OCI-LY7 (cell line): ENCODE data around the gene DNAJC1. TPM values are rescaled to one million over a fixed set of nuclear protein-coding genes. Genes with fewer than 3 reads are reported as not detected.

Source experiments
- BruUV-seq: library from RNA; stranded (reverse); fragments of 400-500 nt; replicated peaks from 2 replicates; lab custom pipeline; 2021; lab: Mats Ljungman, UMichigan
- CTCF ChIA-PET: fragments of 300-600 bp; sonication (Branson Sonifier 250); formaldehyde crosslinking; loops from one replicate; lab custom pipeline; 2022; ENCODE audit warnings: antibody characterized with exemption; ENCODE audit not compliant: unreplicated experiment; lab: Charles Lee
- POLR2A ChIA-PET: fragments of 300-600 bp; sonication (Branson Sonifier 250); formaldehyde crosslinking; loops from one replicate; lab custom pipeline; 2022; ENCODE audit warnings: antibody characterized with exemption; lab: Charles Lee
- DNase-seq: peaks from one replicate; pipeline ENCODE4 v3.0.0-alpha.2; 2015; ENCODE audit warnings: low spot score
- H2AFZ ChIP-seq: fragments of 200-600 bp; sonication (generic), shearing (Covaris generic); 2 replicates; pipeline ENCODE4 v1.6.1; 2014; ENCODE audit warnings: mild to moderate bottlenecking, antibody characterized with exemption, low read length, moderate library complexity
- H3K27ac ChIP-seq: fragments of 200-600 bp; sonication (generic); 2 replicates; pipeline ENCODE4 v1.5.1; 2014; ENCODE audit warnings: mixed run types, low read depth, mild to moderate bottlenecking, moderate library complexity, low read length, inconsistent platforms; ENCODE audit not compliant: poor library complexity, severe bottlenecking
- H3K36me3 ChIP-seq: fragments of 200-600 bp; sonication (generic); 2 replicates; pipeline ENCODE4 v1.6.1; 2014; ENCODE audit warnings: mild to moderate bottlenecking, antibody characterized with exemption, low read length, moderate library complexity, mixed read lengths; ENCODE audit not compliant: insufficient read depth
- H3K4me1 ChIP-seq: fragments of 200-600 bp; sonication (generic); 2 replicates; pipeline ENCODE4 v1.5.1; 2014; ENCODE audit warnings: mild to moderate bottlenecking, low read length; ENCODE audit not compliant: insufficient read depth, poor library complexity, severe bottlenecking
- H3K4me2 ChIP-seq: fragments of 200-600 bp; sonication (generic); 2 replicates; pipeline ENCODE4 v1.6.1; 2014; ENCODE audit warnings: mild to moderate bottlenecking, low read length
- H3K4me3 ChIP-seq: fragments of 200-600 bp; sonication (generic); 2 replicates; pipeline ENCODE4 v1.5.1; 2014; ENCODE audit warnings: mild to moderate bottlenecking, low read depth, low read length; ENCODE audit not compliant: poor library complexity, severe bottlenecking
- H3K79me2 ChIP-seq: fragments of 200-600 bp; sonication (generic); 2 replicates; pipeline ENCODE4 v1.6.1; 2016; ENCODE audit warnings: low read depth, mild to moderate bottlenecking, low read length, moderate library complexity, mixed read lengths; ENCODE audit not compliant: insufficient read depth
- H3K9me2 ChIP-seq: fragments of 200-600 bp; sonication (generic); 2 replicates; pipeline ENCODE4 v1.6.1; 2016; ENCODE audit warnings: mild to moderate bottlenecking, low read length, mixed read lengths; ENCODE audit not compliant: insufficient read depth
- H3K9me3 ChIP-seq: fragments of 200-600 bp; sonication (generic); 2 replicates; pipeline ENCODE4 v1.6.1; 2014; ENCODE audit warnings: mild to moderate bottlenecking, mixed run types, low read length, mixed read lengths
- H4K20me1 ChIP-seq: fragments of 200-600 bp; sonication (generic); 2 replicates; pipeline ENCODE4 v1.6.1; 2014; ENCODE audit warnings: mild to moderate bottlenecking, antibody characterized with exemption, low read length, moderate library complexity, mixed read lengths; ENCODE audit not compliant: insufficient read depth
- CTCF ChIP-seq: fragments of 200-600 bp; sonication (generic); conservative IDR thresholded peaks from 2 replicates; pipeline ENCODE4 v1.5.1; 2014; ENCODE audit warnings: mild to moderate bottlenecking, antibody characterized with exemption, low read length, moderate library complexity, mixed read lengths
- EZH2phosphoT487 ChIP-seq: fragments of 200-600 bp; sonication (generic); IDR thresholded peaks from 2 replicates; pipeline ENCODE4 v1.6.1; 2018; ENCODE audit warnings: low read depth, borderline replicate concordance, mild to moderate bottlenecking, mixed run types, antibody characterized with exemption, low read length, moderate library complexity, mixed read lengths
- intact Hi-C: fragments of 100-400 bp; cut with micrococcal nuclease; formaldehyde crosslinking; loops from one replicate; pipeline ENCODE4 v1.10.0; 2022; ENCODE audit not compliant: unreplicated experiment
- total RNA-seq, 2 experiments: library from RNA; depleted of rRNA in 1 of 2; stranded (reverse); fragments of >200 nt in 1 of 2; shearing (Covaris generic) in 1 of 2; gene quantifications; 2 replicates each; pipeline ENCODE4 v1.2.3, GENCODE V29; 2014 to 2022

Gene DNAJC1
- total RNA-seq, 2 experiments from 2014 or later: 7.1 to 16.9 TPM

GRCh38 chr10:21919117-21919516 is 84.4 kb downstream of the DNAJC1 start:
- Histone ChIP-seq H3K36me3 (no peaks in the 10 kb centered on the region), H4K20me1 (no peaks in the 10 kb centered on the region), H2AFZ (no peak overlapping the region), H3K4me2 (no peak overlapping the region), H3K9me3 (no peaks in the 10 kb centered on the region), H3K79me2 (no peaks in the 10 kb centered on the region), H3K9me2 (no peaks in the 10 kb centered on the region), H3K27ac (no peak overlapping the region), H3K4me3 (no peak overlapping the region), H3K4me1 (no peaks in the 10 kb centered on the region)
- DNase-seq: no peak
- BruUV-seq: no TSS peak
- ChIA-PET CTCF (no interaction called here), POLR2A (no interaction called here)
- intact Hi-C loops: no loop called here
- TF ChIP-seq CTCF: no peak
- TF ChIP-seq EZH2phosphoT487: no peak

- no peaks in the 10 kb centered on the region for H3K9me3 ChIP-seq
- H3K4me1 ChIP-seq: no peaks in the 10 kb centered on the region
- DNase-seq: no peak
- no peak overlapping the region for H3K27ac ChIP-seq
- H2AFZ ChIP-seq: no peak overlapping the region
- no peaks in the 10 kb centered on the region for H3K9me2 ChIP-seq
- no peak overlapping the region for H3K4me2 ChIP-seq
- no peaks in the 10 kb centered on the region for H3K36me3 ChIP-seq
- no peaks in the 10 kb centered on the region for H3K79me2 ChIP-seq
- no peak overlapping the region for H3K4me3 ChIP-seq
- ChIA-PET CTCF (no interaction called here), POLR2A (interaction anchor here (1.6 kb wide), 1 partner anchor 24 kb away, joined by 4 read pairs; no protein-coding TSS in a partner anchor)
- BruUV-seq: no TSS peak
- no peak for TF ChIP-seq EZH2phosphoT487
- TF ChIP-seq CTCF: no peak
- intact Hi-C loops: no loop called here
- no peaks in the 10 kb centered on the region for H4K20me1 ChIP-seq
Measured at GRCh38 chr10:21912625-21913024, 90.9 kb downstream of the DNAJC1 start.

GRCh38 chr10:21910798-21911197 is 92.7 kb downstream of the DNAJC1 start:
- H3K9me3 ChIP-seq: no peaks in the 10 kb centered on the region
- DNase-seq: no peak
- H3K9me2 ChIP-seq: no peaks in the 10 kb centered on the region
- no peaks in the 10 kb centered on the region for H3K4me1 ChIP-seq
- H3K4me3 ChIP-seq: no peak overlapping the region
- ChIA-PET POLR2A (interaction anchor here (0.6 kb wide), 1 partner anchor 626 kb away, joined by 4 read pairs; no protein-coding TSS in a partner anchor), CTCF (no interaction called here)
- H2AFZ ChIP-seq: no peak overlapping the region
- H3K79me2 ChIP-seq: no peaks in the 10 kb centered on the region
- no peak overlapping the region for H3K4me2 ChIP-seq
- intact Hi-C loops: no loop called here
- no peak for TF ChIP-seq EZH2phosphoT487
- no peak for TF ChIP-seq CTCF
- no peak overlapping the region for H3K27ac ChIP-seq
- no peaks in the 10 kb centered on the region for H4K20me1 ChIP-seq
- no TSS peak for BruUV-seq
- no peaks in the 10 kb centered on the region for H3K36me3 ChIP-seq
